CD4-positive, alpha-beta T cell (primary cell): ENCODE measurements around the gene FBXL2. TPM values are rescaled to one million over a fixed set of nuclear protein-coding genes. Genes with fewer than 3 reads are reported as not detected.

Experiments used
- ATAC-seq: fragments of 200-7000 bp; cut with Tn5 transposase; one replicate; pipeline ENCODE4 v1.10.0; 2022; ENCODE audit warnings: mild to moderate bottlenecking; ENCODE audit not compliant: poor library complexity
- CTCF ChIA-PET: fragments of 350-600 bp; sonication (Branson Sonifier 250); formaldehyde crosslinking; loops from one replicate; lab custom pipeline; 2021; ENCODE audit warnings: antibody characterized with exemption, inconsistent platforms; lab: Charles Lee
- POLR2A ChIA-PET: fragments of 350-600 bp; sonication (Branson Sonifier 250); formaldehyde crosslinking; loops from one replicate; lab custom pipeline; 2021; ENCODE audit warnings: antibody characterized with exemption, inconsistent platforms; lab: Charles Lee
- DNase-seq, 14 experiments: peaks; one replicate each; pipeline ENCODE4 v3.0.0-alpha.2; 2013 to 2020; ENCODE audit warnings: mixed read lengths in 2 of 14
- H3K27ac ChIP-seq, 2 donors: one replicate each; pipeline versions ENCODE4 v1.5.1 to v1.7.0; 2013; ENCODE audit warnings: low read length in 2 of 2, low read depth in 1 of 2, mild to moderate bottlenecking in 1 of 2
- H3K27me3 ChIP-seq, 2 experiments: 1 replicate in 1 of 2; 2 replicates in 1 of 2; pipeline versions ENCODE4 v1.6.1 to v1.7.0; 2013; ENCODE audit warnings: low read length in 2 of 2, control low read depth in 1 of 2, mild to moderate bottlenecking in 1 of 2, moderate library complexity in 1 of 2; ENCODE audit not compliant: insufficient read depth in 2 of 2, control insufficient read depth in 1 of 2
- H3K36me3 ChIP-seq: one replicate; pipeline ENCODE4 v1.6.1; 2013; ENCODE audit warnings: low read length, control low read depth; ENCODE audit not compliant: insufficient read depth
- H3K4me1 ChIP-seq: one replicate; pipeline ENCODE4 v1.6.1; 2013; ENCODE audit warnings: low read length, control low read depth; ENCODE audit not compliant: insufficient read depth
- H3K4me3 ChIP-seq: one replicate; pipeline ENCODE4 v1.5.1; 2013; ENCODE audit warnings: mild to moderate bottlenecking, low read length, moderate library complexity
- H3K9me3 ChIP-seq, 2 experiments: 1 replicate in 1 of 2; 2 replicates in 1 of 2; pipeline versions ENCODE4 v1.6.1 to v1.7.0; 2013; ENCODE audit warnings: low read length in 2 of 2, mild to moderate bottlenecking in 2 of 2, control low read depth in 1 of 2, moderate library complexity in 1 of 2; ENCODE audit not compliant: control insufficient read depth in 1 of 2, insufficient read depth in 1 of 2
- H3K27ac Mint-ChIP-seq: one replicate; pipeline ENCODE4 v1.8.0; 2020; ENCODE audit warnings: mixed read lengths
- H3K27me3 Mint-ChIP-seq: one replicate; pipeline ENCODE4 v1.8.0; 2021; ENCODE audit warnings: mixed read lengths
- H3K36me3 Mint-ChIP-seq: one replicate; pipeline ENCODE4 v1.8.0; 2021; ENCODE audit warnings: low read depth, mixed read lengths
- H3K4me1 Mint-ChIP-seq: one replicate; pipeline ENCODE4 v1.8.0; 2021; ENCODE audit warnings: low read depth, mixed read lengths
- H3K4me3 Mint-ChIP-seq: one replicate; pipeline ENCODE4 v1.8.0; 2020; ENCODE audit warnings: mild to moderate bottlenecking, mixed read lengths
- H3K9me3 Mint-ChIP-seq: one replicate; pipeline ENCODE4 v1.8.0; 2020; ENCODE audit warnings: mixed read lengths
- intact Hi-C, 2 experiments: fragments of 100-400 bp; cut with DNase I in 1 of 2; cut with micrococcal nuclease in 1 of 2; formaldehyde crosslinking; loops; one replicate each; pipeline versions ENCODE4 v1.15.1 to v1.9.0; 2023 to 2025; cut with DNase I, micrococcal nuclease
- total RNA-seq, 174 experiments: library from RNA in 2 of 174; stranded (reverse) in 2 of 174; gene quantifications; one replicate each; pipeline ENCODE4 v1.2.3 and lab custom pipeline; 2021 to 2026
- TF ChIP-seq, protein P1 (sequence below): fragments of 200-600 bp; IDR thresholded peaks from one replicate; pipeline ENCODE4 v1.8.0; 2022; ENCODE audit warnings: antibody characterized with exemption, mild to moderate bottlenecking

FBXL2 gene
- total RNA-seq, 2 experiments from 2014 or later, result not detected

GRCh38 chr3:33246786-33247185 lies 30.5 kb upstream of the FBXL2 start:
- Mint-ChIP-seq H3K27ac (no peak overlapping the region), H3K9me3 (no peaks in the 10 kb centered on the region), H3K27me3 (peaks cover 21% of the 10 kb centered on the region), H3K36me3 (no peaks in the 10 kb centered on the region), H3K4me3 (no peak overlapping the region), H3K4me1 (no peaks in the 10 kb centered on the region)
- no peaks in the 10 kb centered on the region for H3K27me3 ChIP-seq
- intact Hi-C loops, result no loop called here
- TF ChIP-seq, protein P1, sequence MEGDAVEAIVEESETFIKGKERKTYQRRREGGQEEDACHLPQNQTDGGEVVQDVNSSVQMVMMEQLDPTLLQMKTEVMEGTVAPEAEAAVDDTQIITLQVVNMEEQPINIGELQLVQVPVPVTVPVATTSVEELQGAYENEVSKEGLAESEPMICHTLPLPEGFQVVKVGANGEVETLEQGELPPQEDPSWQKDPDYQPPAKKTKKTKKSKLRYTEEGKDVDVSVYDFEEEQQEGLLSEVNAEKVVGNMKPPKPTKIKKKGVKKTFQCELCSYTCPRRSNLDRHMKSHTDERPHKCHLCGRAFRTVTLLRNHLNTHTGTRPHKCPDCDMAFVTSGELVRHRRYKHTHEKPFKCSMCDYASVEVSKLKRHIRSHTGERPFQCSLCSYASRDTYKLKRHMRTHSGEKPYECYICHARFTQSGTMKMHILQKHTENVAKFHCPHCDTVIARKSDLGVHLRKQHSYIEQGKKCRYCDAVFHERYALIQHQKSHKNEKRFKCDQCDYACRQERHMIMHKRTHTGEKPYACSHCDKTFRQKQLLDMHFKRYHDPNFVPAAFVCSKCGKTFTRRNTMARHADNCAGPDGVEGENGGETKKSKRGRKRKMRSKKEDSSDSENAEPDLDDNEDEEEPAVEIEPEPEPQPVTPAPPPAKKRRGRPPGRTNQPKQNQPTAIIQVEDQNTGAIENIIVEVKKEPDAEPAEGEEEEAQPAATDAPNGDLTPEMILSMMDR, result no peak
- ChIA-PET CTCF (no interaction called here), POLR2A (no interaction called here)
- no peaks in the 10 kb centered on the region for H3K36me3 ChIP-seq
- H3K27ac ChIP-seq, result no peak overlapping the region
- H3K4me3 ChIP-seq, result no peak overlapping the region
- ATAC-seq (no peak), DNase-seq (no peak)
- no peaks in the 10 kb centered on the region for H3K4me1 ChIP-seq
- no peaks in the 10 kb centered on the region for H3K9me3 ChIP-seq

DNA sequence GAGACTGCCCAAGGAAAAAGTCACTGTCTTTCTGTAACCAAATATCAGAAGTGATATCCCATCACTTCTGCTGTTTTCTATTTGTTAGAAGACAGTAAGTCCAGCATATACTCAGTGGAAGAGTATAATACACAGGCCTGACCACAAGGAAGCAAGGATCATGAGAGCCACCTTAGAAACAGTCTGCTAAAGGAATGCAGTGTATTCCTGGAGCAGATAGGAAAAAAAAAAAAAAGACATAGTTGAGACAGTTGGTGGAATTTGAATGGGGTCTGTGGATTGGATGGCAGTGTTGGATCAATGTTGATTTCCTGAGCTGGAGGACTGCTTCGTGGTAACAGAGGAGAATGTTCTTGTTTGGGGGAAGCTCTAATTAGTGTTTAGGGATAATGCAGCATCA lies 26.5 kb upstream of the FBXL2 start:
- ATAC-seq (no peak), DNase-seq (no peak)
- CTCF ChIA-PET, result no interaction called here
- Mint-ChIP-seq H3K4me3 (no peak overlapping the region), H3K27ac (no peak overlapping the region), H3K9me3 (no peaks in the 10 kb centered on the region), H3K27me3 (peaks cover 23% of the 10 kb centered on the region), H3K4me1 (no peaks in the 10 kb centered on the region), H3K36me3 (no peaks in the 10 kb centered on the region)
- POLR2A ChIA-PET, result no interaction called here
- no peaks in the 10 kb centered on the region for H3K9me3 ChIP-seq
- no peaks in the 10 kb centered on the region for H3K36me3 ChIP-seq
- H3K4me3 ChIP-seq, result no peak overlapping the region
- no peaks in the 10 kb centered on the region for H3K27me3 ChIP-seq
- no peaks in the 10 kb centered on the region for H3K4me1 ChIP-seq
- TF ChIP-seq, protein P1, result no peak
- intact Hi-C loops, result no loop called here
- H3K27ac ChIP-seq, result no peak overlapping the region

GRCh38 chr3:33256249-33256648 lies 21.0 kb upstream of the FBXL2 start:
- H3K27me3 Mint-ChIP-seq, result peaks cover 8% of the 10 kb centered on the region
- ATAC-seq (no peak), DNase-seq (no peak)
- H3K4me3 Mint-ChIP-seq, result no peak overlapping the region
- no peaks in the 10 kb centered on the region for H3K4me1 Mint-ChIP-seq
- no peaks in the 10 kb centered on the region for H3K4me1 ChIP-seq
- ChIA-PET POLR2A (no interaction called here), CTCF (no interaction called here)
- intact Hi-C loops, result no loop called here
- no peaks in the 10 kb centered on the region for H3K9me3 ChIP-seq
- no peaks in the 10 kb centered on the region for H3K9me3 Mint-ChIP-seq
- TF ChIP-seq, protein P1, result no peak
- no peak overlapping the region for H3K27ac ChIP-seq
- no peaks in the 10 kb centered on the region for H3K36me3 ChIP-seq
- no peaks in the 10 kb centered on the region for H3K27me3 ChIP-seq
- H3K4me3 ChIP-seq, result no peak overlapping the region
- H3K36me3 Mint-ChIP-seq, result no peaks in the 10 kb centered on the region
- H3K27ac Mint-ChIP-seq, result no peak overlapping the region
